Skin of body (tissue), 3 donors: ENCODE data around the gene BMP7. TPM values are rescaled to one million over a fixed set of nuclear protein-coding genes. Genes with fewer than 3 reads are reported as not detected.

ENCODE experiments used
- DNase-seq: peaks from one replicate; lab custom pipeline; 2025; lab: John Stamatoyannopoulos, UW
- small RNA-seq: library from RNA; depleted of rRNA; stranded (forward); fragments of <200 nt; gene quantifications from one replicate; pipeline ENCODE3, GENCODE V24; 2014; ENCODE audit warnings: low replicate concordance
- total RNA-seq: library from RNA; depleted of rRNA; stranded (reverse); fragments of >200 nt; gene quantifications from one replicate; pipeline ENCODE4 v1.2.3, GENCODE V29; 2014

BMP7 gene
- total RNA-seq, 1 donor from 2014 or later = 15.0 TPM

- DNase-seq = no peak
Observed at GRCh38 chr20:57130160-57130772, 136.2 kb downstream of the BMP7 start.

DNA sequence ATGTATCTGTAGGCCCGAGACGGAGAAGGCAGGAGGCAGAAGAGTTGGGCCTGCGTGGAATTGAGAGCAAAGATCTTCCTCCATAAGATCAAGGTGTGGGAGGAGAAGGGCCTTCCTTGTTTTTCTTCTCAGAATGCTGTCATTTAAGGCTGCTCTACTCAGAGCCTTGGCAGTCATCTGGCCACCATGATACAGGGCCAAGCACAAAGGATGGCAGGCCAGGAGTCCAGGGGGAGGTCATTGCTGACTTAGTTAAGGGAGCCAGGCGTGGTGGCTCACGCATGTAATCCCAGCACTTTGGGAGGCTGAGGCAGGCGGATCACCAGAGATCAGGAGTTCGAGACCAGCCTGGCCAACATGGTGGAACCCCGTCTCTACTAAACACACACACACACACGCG, 137.1 kb downstream of the BMP7 start:
- DNase-seq = no peak

- no peak for DNase-seq
Observed at GRCh38 chr20:57128044-57128757, 138.2 kb downstream of the BMP7 start.

- no peak for DNase-seq
Observed at GRCh38 chr20:57126481-57127092, 139.9 kb downstream of the BMP7 start.

DNA sequence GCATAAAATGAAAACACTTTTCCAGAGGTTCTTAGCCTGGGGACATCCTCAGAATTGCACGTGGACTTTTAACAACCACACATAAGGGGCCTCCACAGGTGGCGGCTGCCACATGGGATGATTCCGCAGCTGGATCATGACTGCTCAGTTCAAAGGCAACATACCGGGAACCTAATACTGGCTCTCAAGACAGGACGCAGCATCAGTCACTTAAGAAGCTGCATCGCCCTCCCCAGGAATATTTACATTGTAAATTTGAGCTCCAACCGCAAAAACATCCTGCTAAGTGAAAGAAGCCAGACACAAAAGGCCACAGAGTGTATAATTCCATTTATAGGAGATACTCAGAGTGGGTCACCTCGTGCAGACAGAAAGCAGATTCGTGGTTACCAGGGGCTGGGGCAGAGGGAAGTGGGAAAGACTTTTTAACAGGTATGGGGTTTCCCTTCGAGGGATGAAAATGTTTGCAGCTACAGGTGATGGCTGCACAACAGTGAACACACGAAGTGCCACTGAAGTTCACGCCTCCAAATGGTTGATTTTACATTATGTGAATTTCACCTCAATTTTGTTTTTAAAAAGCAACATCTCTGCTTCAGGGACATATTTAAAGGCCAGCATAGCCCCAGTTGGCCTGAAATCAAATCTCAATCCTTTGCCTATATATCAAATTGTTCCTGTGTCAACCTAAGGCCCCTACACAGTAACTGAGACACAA, 141.5 kb downstream of the BMP7 start:
- DNase-seq = no peak

DNA sequence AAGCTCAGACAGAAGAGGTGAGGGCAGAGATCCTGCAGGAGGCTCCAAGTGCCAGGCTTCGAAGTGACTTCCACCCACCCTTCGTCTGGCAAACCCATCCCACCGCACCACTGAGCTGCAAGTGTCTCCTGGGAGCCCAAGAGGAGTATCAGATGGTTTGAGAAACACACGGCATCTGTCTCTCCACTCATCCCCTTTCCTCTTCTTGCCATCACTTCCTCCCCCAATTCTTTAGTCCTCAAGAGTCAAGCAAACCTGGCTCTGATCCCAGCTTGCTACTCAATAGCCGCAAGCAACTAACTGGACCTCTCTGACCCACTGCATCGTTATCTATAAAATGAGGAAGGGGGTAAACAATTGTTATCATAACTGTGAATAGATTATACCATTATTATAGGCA, 142.1 kb downstream of the BMP7 start:
- no peak for DNase-seq

DNA sequence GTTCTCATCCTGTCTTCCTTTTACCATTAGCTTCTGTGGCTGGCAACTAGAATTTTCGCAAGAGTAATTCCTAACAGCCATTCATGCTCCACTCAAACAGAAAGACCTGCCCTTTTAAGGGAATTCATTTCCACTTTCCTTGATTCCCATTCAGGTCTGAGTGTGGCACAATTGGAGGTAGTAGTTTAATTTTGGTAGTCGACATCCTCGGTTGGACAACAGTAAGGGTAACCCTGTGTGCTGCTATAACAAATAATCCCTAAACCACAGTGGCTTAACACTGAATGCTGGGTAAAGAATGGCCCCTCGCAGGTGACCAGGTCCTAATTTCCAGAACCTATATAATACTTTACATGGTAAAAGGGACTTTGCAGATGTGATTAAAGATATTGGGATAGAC, 142.9 kb downstream of the BMP7 start:
- DNase-seq = no peak

- DNase-seq = no peak
Observed at GRCh38 chr20:57122536-57123489, 143.6 kb downstream of the BMP7 start.

GRCh38 chr20:57118964-57119363, 147.5 kb downstream of the BMP7 start:
- DNase-seq = no peak

Small RNA genes lying within 50 kb of the gene (small RNA-seq; reads per million reads assigned to genes)
- gene RF00019 = not detected

Other genes with a start within 250 kb of the BMP7 start
- gene SPO11, start 63.2 kb upstream of the BMP7 start, total RNA-seq = not detected
- gene RAE1, start 84.6 kb upstream of the BMP7 start, total RNA-seq = 19.7 TPM
- gene RBM38, start 124.8 kb upstream of the BMP7 start, total RNA-seq = 28.5 TPM